Common myeloid progenitor, CD34-positive (primary cell): ENCODE measurements around the gene BMP7.

ENCODE experiments used
- CTCF ChIA-PET: fragments of 350-600 bp; sonication (Branson Sonifier 250); formaldehyde crosslinking; loops from one replicate; lab custom pipeline; 2021; ENCODE audit warnings: antibody characterized with exemption; lab: Charles Lee
- POLR2A ChIA-PET: fragments of 350-600 bp; sonication (Branson Sonifier 250); formaldehyde crosslinking; loops from one replicate; lab custom pipeline; 2021; ENCODE audit warnings: antibody characterized with exemption; lab: Charles Lee
- DNase-seq, 3 donors: peaks; one replicate each; pipeline versions ENCODE4 v3.0.0 to v3.0.0-alpha.2; 2013
- H3K27ac ChIP-seq, 2 experiments: 1 replicate in 1 of 2; 2 replicates in 1 of 2; pipeline ENCODE4 v1.7.0; 2013; ENCODE audit warnings: inconsistent platforms in 2 of 2, low read length in 2 of 2, mild to moderate bottlenecking in 2 of 2, low read depth in 1 of 2, moderate library complexity in 1 of 2; ENCODE audit not compliant: severe bottlenecking in 2 of 2, insufficient read depth in 1 of 2, poor library complexity in 1 of 2
- H3K27me3 ChIP-seq, 5 experiments: replicated peaks in 2 of 5; 1 replicate in 3 of 5; 2 replicates in 2 of 5; pipeline versions ENCODE4 v1.6.1 to v1.7.0; 2013; ENCODE audit warnings: low read length in 4 of 5, mild to moderate bottlenecking in 2 of 5, moderate library complexity in 2 of 5, inconsistent platforms in 1 of 5; ENCODE audit not compliant: insufficient read depth in 5 of 5, control insufficient read depth in 4 of 5
- H3K36me3 ChIP-seq, 4 experiments: 1 replicate in 2 of 4; 2 replicates in 2 of 4; pipeline versions ENCODE4 v1.6.1 to v1.7.0; 2013; ENCODE audit warnings: low read length in 3 of 4, control low read depth in 1 of 4, mild to moderate bottlenecking in 1 of 4; ENCODE audit not compliant: control insufficient read depth in 4 of 4, insufficient read depth in 4 of 4
- H3K4me1 ChIP-seq, 4 experiments: 1 replicate in 3 of 4; 2 replicates in 1 of 4; pipeline versions ENCODE4 v1.6.1 to v1.7.1; 2013; ENCODE audit warnings: low read length in 3 of 4, mild to moderate bottlenecking in 3 of 4, control low read depth in 1 of 4, inconsistent platforms in 1 of 4, moderate library complexity in 1 of 4; ENCODE audit not compliant: control insufficient read depth in 4 of 4, insufficient read depth in 4 of 4; ENCODE audit errors: control extremely low read depth in 1 of 4
- H3K4me3 ChIP-seq, 7 experiments: 1 replicate in 4 of 7; 2 replicates in 3 of 7; pipeline versions ENCODE4 v1.5.1 to v1.7.0; 2013; ENCODE audit warnings: mild to moderate bottlenecking in 7 of 7, low read length in 6 of 7, moderate library complexity in 6 of 7, inconsistent platforms in 2 of 7, low read depth in 2 of 7, control low read depth in 1 of 7; ENCODE audit not compliant: insufficient read depth in 4 of 7, control insufficient read depth in 1 of 7; ENCODE audit errors: extremely low read depth in 1 of 7
- H3K9me3 ChIP-seq, 5 experiments: 1 replicate in 4 of 5; 2 replicates in 1 of 5; pipeline versions ENCODE4 v1.6.1 to v1.7.1; 2013; ENCODE audit warnings: low read length in 4 of 5, mild to moderate bottlenecking in 2 of 5, inconsistent platforms in 1 of 5, low read depth in 1 of 5, moderate library complexity in 1 of 5; ENCODE audit not compliant: control insufficient read depth in 4 of 5, insufficient read depth in 2 of 5; ENCODE audit errors: control extremely low read depth in 1 of 5
- WGBS: methylation state at CpG from one replicate; pipeline ENCODE4 v1.1.5; 2013; ENCODE audit not compliant: insufficient coverage; 5-methylcytosine and 5-hydroxymethylcytosine counted together

The BMP7 gene

DNA sequence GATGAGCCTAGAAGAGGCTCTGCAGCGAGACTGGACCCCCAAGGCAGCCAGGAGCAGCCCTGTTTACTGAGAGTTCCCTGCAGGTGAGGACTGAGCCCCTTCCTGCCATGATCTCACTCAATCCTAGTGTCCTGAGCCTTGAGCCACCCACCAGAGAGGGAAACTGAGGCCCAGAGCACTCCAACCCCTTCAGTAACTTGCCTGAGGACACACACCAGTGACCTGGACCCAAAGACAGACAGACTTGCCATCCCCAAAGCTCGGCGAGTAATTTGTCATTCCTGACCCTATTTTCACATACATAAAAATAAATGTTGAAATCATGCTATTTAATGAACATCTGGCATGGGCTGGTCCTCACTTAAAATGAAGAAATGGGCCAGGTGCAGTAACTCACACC is 16.7 kb downstream of the BMP7 start:
- Histone ChIP-seq H3K9me3 (peaks cover 0 to 4% (median 2%) of the 10 kb centered on the region in 5 experiments), H3K27me3 (peaks cover 0 to 51% (median 5%) of the 10 kb centered on the region in 5 experiments), H3K27ac (no peak overlapping the region), H3K36me3 (no peaks in the 10 kb centered on the region), H3K4me1 (peaks cover 0 to 10% (median 5%) of the 10 kb centered on the region in 4 experiments), H3K4me3 (no peak overlapping the region)
- 78% methylated on average over 1 of the region's 3 CpGs for WGBS
- POLR2A ChIA-PET: no interaction called here
- CTCF ChIA-PET: no interaction called here
- DNase-seq: no peak

DNA sequence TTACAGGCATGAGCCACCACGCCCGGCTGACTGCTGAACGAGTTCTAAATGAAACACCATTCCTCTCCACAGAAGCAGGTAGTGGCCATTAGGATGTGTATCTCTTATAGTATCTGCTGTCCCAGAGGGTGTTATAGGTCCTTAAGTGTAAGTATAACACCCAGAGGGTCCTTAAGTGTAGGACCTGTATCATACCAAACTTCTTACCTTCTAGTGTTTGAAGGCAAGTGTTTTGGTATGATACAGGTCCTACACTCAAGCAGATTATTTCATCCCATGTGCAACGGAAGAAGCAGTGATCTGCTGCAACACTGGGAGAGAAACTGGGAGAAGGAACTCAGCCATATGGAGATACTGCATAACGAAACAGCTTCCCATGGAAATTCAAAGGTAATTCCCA is 17.4 kb downstream of the BMP7 start:
- 97% methylated on average over 5 of the region's 5 CpGs for WGBS
- Histone ChIP-seq H3K27me3 (peaks cover 0 to 45% (median 7%) of the 10 kb centered on the region in 5 experiments), H3K36me3 (no peaks in the 10 kb centered on the region), H3K4me3 (no peak overlapping the region), H3K27ac (no peak overlapping the region), H3K4me1 (peaks cover 0 to 10% (median 5%) of the 10 kb centered on the region in 4 experiments), H3K9me3 (peaks cover 0 to 4% (median 2%) of the 10 kb centered on the region in 5 experiments)
- CTCF ChIA-PET: no interaction called here
- no peak for DNase-seq
- POLR2A ChIA-PET: no interaction called here

- ChIA-PET CTCF (interaction anchor here (1.1 kb wide), 1 partner anchor 14 kb away, joined by 3 read pairs; no protein-coding TSS in a partner anchor), POLR2A (no interaction called here)
- Histone ChIP-seq H3K27me3 (peaks cover 0 to 42% (median 7%) of the 10 kb centered on the region in 5 experiments), H3K9me3 (peaks cover 0 to 4% (median 2%) of the 10 kb centered on the region in 5 experiments), H3K27ac (no peak overlapping the region), H3K4me3 (no peak overlapping the region), H3K4me1 (peaks cover 0 to 10% (median 5%) of the 10 kb centered on the region in 4 experiments), H3K36me3 (no peaks in the 10 kb centered on the region)
- no peak for DNase-seq
- 95% methylated on average over 3 of the region's 4 CpGs for WGBS
Measured at GRCh38 chr20:57248132-57248797, 18.2 kb downstream of the BMP7 start.

- H3K4me1 ChIP-seq: peaks cover 0 to 10% (median 5%) of the 10 kb centered on the region in 4 experiments
- H3K27me3 ChIP-seq: peaks cover 0 to 36% (median 7%) of the 10 kb centered on the region in 5 experiments
- CTCF ChIA-PET: interaction anchor here (1.1 kb wide), 2 partner anchors 14 to 85 kb away, joined by 3 to 4 read pairs; no protein-coding TSS in a partner anchor
- POLR2A ChIA-PET: no interaction called here
- WGBS: 78% methylated on average over 7 of the region's 8 CpGs
- peaks cover 0 to 4% (median 2%) of the 10 kb centered on the region in 5 experiments for H3K9me3 ChIP-seq
- H3K36me3 ChIP-seq: no peaks in the 10 kb centered on the region
- H3K27ac ChIP-seq: no peak overlapping the region
- H3K4me3 ChIP-seq: no peak overlapping the region
- no peak for DNase-seq
Measured at GRCh38 chr20:57247292-57247965, 19.0 kb downstream of the BMP7 start.

- no peak overlapping the region for H3K27ac ChIP-seq
- CTCF ChIA-PET: no interaction called here
- POLR2A ChIA-PET: no interaction called here
- H3K27me3 ChIP-seq: peaks cover 0 to 27% (median 7%) of the 10 kb centered on the region in 5 experiments
- peaks cover 0 to 4% (median 2%) of the 10 kb centered on the region in 5 experiments for H3K9me3 ChIP-seq
- DNase-seq: no peak
- WGBS: no CpG with 5 or more reads among the region's 5 CpGs
- H3K4me3 ChIP-seq: no peak overlapping the region
- H3K4me1 ChIP-seq: peaks cover 0 to 6% (median 3%) of the 10 kb centered on the region in 4 experiments
- H3K36me3 ChIP-seq: no peaks in the 10 kb centered on the region
Measured at GRCh38 chr20:57245997-57246396, 20.4 kb downstream of the BMP7 start.

DNA sequence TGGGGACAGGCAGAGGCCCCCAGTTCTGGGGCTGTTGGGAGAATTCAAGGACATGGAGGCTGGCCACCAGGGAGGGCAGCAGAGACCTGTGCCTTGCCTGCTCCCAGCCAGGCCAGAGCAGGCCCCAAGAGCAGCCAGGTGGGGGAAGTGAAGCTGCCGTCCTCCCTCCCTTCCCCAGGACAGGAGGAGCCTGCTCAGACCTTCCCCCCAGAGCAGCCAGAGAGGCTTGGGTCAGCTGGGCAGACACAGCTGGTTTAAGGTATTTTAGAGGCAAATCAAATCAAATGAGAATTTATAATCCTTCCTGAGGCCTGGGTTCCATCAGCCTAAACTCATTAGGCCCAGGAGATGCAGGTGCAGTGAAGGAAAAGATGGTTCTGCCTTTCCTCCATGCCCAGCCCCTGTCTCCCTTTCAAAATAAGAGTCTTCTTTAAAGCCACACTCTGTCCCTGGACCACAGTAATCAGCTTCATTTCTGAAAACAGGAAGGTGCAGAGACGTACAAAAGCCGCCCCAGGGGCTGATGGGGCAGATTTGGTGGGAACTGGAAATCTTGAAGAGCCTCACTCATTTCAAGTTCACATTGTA is 21.7 kb downstream of the BMP7 start:
- H3K27me3 ChIP-seq: peaks cover 0 to 22% (median 7%) of the 10 kb centered on the region in 5 experiments
- H3K27ac ChIP-seq: no peak overlapping the region
- DNase-seq: no peak
- no peaks in the 10 kb centered on the region for H3K4me1 ChIP-seq
- H3K36me3 ChIP-seq: no peaks in the 10 kb centered on the region
- ChIA-PET CTCF (no interaction called here), POLR2A (no interaction called here)
- WGBS: no CpG with 5 or more reads among the region's 3 CpGs
- H3K4me3 ChIP-seq: no peak overlapping the region
- peaks cover 0 to 7% (median 2%) of the 10 kb centered on the region in 5 experiments for H3K9me3 ChIP-seq
